ENCODE results near the gene CKAP4.

The CKAP4 gene

GRCh38 chr12:106274575-106275121, 26.8 kb upstream of the CKAP4 start:
- no peak for DNase-seq (ENCODE audit: low read depth in 2 of 2)

- DNase-seq (ENCODE audit: low read depth in 2 of 2), result no peak
These were observed 26.2 kb upstream of the CKAP4 start for GRCh38 chr12:106274012-106274411.

DNA sequence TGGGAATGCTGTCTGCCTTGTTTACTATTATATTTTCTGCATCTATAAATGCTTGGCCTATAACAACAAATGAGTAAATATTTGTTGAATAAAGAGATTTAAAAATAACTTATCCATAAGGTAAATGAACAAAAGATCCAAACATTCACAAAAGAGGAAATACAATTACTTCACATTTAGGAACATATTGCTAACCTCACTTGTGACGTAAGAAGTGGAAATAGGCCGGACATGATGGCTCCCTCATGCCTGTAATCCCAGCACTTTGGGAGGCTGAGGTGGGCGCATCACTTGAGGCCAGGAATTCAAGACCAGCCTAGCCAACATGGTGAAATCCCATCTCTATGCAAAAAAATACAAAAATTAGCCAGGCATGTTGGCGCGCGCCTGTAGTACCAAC, 25.7 kb upstream of the CKAP4 start:
- DNase-seq (ENCODE audit: low read depth in 2 of 2), result no peak

DNA sequence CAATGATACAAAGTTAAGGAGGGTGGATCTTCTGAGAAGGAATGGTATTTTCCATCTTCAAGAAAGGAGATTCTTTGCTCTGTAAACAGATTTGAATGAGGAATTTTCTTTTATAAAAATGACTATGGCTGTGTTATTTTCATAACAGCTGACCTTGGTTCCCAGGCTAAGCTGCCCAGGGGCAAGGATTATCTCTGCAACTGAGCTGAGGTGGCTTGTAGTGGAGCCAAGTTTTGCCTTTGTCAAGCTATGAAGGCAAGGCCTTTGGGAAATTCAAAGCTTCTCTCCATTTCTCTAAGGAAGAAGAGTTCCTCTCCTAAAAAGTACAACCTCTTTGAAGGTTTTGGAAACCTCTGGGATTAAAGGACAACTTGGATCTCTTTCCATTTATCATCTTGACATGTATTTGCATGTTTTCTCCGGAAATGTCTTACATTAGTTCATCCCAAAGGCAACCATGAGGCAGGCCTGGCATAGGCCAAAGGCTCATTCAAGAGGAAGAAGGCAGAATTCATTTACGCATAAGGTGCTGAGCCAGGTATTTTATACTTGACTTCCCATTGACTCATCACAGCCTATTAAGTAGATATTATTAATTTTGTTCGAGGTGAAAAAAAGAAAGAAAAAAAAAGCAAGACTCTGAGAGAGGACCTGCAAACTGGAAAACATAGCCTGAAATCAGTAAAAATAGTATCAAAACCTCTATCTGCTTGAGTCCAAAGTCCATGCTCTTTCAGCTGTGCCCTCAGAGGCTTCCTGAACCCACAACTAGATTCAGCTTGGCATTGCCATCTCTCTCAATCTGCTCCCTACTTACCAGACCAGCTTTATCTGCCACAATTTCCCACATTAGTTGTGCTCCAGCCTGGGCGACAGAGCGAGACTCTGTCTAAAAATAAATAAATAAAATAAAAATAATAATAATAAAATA, 24.0 kb upstream of the CKAP4 start:
- DNase-seq (ENCODE audit: low read depth in 2 of 2), result no peak

GRCh38 chr12:106269150-106269771, 21.4 kb upstream of the CKAP4 start:
- DNase-seq (ENCODE audit: low read depth in 2 of 2), result no peak

DNA sequence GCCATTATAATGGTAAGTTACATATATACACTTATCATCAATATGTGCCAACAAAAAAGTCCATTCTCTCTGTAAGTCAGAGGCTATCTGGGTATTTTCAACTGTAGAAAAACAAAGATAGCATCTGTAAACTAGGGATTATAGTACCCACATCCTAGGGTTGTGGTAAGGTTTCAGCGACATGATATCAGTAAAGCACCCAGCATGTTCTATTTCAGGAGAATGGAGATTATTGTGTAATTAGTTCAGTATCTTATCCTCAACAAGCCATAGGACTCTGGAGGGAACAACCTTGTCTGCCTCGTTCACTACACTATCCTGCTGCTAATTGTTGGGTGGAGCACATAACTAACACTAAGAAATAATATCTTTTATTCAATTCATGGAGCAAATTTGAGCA, 19.7 kb upstream of the CKAP4 start:
- DNase-seq (ENCODE audit: low read depth in 2 of 2), result no peak

GRCh38 chr12:106265116-106265515, 17.3 kb upstream of the CKAP4 start:
- no peak for DNase-seq (ENCODE audit: low read depth in 2 of 2)

- no peak for DNase-seq (ENCODE audit: low read depth in 2 of 2)
These were observed 11.1 kb upstream of the CKAP4 start for GRCh38 chr12:106258935-106259334.

GRCh38 chr12:106258226-106258625, 10.4 kb upstream of the CKAP4 start:
- no peak for DNase-seq (ENCODE audit: low read depth in 2 of 2)

DNA sequence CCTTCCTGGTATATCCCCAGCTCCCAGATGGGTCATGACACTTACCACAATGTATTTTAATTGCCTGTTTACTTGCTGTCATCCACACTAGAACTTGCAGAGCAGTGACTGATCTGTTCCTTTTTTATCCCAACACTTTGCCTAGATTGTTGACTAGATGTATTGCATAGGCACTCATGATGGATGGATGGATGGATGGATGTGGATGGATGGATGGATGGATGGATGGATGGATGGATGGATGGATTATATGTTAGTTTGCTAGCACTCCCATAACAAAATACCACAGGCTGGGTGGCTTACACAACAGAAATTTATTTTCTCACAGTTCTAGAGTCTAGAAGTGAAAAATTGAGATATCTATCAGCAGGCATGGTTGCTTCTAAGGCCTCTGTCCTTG, 8.7 kb upstream of the CKAP4 start:
- DNase-seq (ENCODE audit: low read depth in 2 of 2), result no peak

DNA sequence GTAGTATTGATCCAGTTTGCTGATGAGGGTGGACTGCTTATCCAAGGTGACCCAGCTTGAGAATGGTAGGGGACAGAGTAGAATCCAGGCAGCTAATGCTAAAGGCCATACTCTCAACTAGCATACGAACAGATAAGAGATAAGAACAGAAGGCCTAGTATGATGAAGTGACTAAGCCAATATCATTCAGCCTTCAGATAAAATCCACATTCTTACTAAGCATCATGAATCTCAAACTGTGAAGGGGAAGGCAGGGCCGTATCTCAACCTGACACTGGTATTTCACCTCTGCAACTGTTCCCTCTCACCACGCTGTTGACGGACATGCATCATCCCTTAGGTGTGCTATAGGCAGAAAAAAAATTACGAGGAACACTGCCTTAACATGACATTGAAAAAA, 8.1 kb upstream of the CKAP4 start:
- DNase-seq (ENCODE audit: low read depth in 2 of 2), result no peak

DNA sequence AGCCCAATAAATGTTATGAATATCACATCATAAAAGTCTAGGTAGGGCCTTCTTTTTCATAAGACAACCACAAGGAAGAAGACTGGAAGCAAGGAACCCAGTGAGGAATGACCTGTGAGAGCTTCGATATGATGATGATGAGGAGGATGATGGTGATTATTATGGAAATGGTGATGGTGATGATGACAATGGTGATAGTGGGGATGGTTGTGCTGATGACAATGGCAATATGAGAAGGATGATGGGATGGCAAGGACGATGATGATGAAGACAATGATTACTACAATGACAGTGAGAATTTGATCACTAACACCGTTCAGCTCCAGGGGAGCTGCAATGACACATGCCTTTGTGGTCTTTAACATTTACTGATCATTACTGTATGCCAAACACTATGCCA, 7.7 kb upstream of the CKAP4 start:
- no peak for DNase-seq (ENCODE audit: low read depth in 2 of 2)

GRCh38 chr12:106254724-106255123, 6.9 kb upstream of the CKAP4 start:
- no peak for DNase-seq (ENCODE audit: low read depth in 2 of 2)

GRCh38 chr12:106251631-106252455, 4.0 kb upstream of the CKAP4 start:
- no peak for DNase-seq (ENCODE audit: low read depth in 2 of 2)

GRCh38 chr12:106249411-106250135, 1.8 kb upstream of the CKAP4 start:
- no peak for DNase-seq (ENCODE audit: low read depth in 2 of 2)

- DNase-seq (ENCODE audit: low read depth in 2 of 2), result no peak
These were observed 1.1 kb upstream of the CKAP4 start for GRCh38 chr12:106248846-106249371.

GRCh38 chr12:106248312-106248845, 559 bp upstream of the CKAP4 start:
- no peak for DNase-seq (ENCODE audit: low read depth in 2 of 2)

DNA sequence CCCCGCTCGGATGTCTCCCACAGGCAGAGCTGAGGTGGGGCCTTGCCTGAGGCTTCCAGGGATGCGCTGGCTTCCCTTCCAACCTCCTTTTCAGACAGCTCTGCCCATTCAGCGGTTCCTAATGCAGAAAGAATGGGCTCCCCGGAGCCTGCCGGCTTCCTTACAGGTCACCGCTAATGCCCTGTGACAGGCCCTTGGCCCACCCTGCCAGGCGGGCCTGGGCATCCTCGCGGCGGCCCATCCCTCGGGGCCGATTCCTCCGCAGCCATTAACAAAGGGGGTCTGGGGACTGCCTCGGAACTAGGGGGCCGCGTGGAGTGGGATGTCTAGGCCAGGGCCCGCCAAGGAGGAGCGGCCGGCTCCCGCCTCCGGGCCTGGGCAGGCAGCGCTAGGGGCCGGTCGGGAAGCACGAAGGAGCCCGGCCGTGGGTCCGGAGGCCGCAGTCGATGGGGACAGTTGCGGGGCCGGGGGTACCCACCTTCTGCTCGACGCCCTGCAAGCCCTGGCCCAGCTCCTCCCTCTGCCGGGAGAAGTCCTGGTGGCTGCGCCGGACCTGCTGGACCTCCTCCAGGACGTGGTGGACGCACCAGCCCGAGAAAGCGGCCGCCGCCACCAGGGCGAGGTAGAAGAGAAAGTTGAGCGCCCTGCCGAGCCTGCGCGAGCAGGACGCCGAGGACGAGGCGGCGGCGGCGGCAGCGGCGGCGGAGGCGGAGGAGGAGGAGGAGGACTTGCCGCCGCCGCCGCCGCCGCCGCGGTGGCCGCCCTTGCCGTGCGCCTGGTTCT, 738 bp downstream of the CKAP4 start:
- peak in 1 of 2 donors; percentile 30 for DNase-seq (ENCODE audit: low read depth in 2 of 2)

DNA sequence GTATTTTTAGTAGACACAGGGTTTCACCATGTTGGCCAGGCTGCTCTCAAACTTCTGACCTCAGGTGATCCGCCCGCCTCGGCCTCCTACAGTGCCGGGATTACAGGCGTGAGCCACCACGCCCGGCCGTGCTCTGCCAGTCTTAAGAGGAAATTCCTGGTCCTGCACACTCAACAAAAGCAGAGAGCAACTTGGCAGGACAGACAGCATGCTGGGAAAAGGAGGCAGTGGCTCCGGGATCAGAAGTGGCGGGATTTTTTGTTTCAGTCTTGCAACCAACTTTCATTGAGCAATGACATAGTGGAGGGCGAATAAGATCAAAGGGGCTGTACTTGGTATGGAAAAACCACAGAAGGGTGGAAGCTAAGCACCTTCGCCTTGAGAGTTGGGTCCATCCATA, 2.1 kb downstream of the CKAP4 start:
- no peak for DNase-seq (ENCODE audit: low read depth in 2 of 2)

DNA sequence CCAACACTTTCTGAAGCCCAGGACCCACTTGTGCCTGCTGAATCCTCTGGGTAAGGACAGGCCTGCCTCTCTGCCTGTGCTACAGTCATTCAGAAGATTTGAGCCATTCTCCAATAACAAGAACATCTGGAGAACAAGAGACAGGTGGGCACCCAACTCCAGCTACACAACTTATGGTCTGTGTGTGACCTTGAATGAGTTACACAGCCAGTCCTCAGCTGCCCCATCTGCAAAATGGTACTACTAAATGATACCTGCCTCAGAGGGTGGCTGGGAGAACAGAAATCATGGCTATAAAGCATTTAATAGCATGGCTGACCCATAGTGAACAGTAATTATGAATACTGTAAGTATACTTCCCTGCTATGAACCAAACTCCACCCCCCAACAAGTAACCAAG, 4.2 kb downstream of the CKAP4 start:
- DNase-seq (ENCODE audit: low read depth in 2 of 2), result no peak
